DMS 273 treated with DMSO at 0.1 percent for 48 hours (cell line): ENCODE results near the gene DDX28.
"Not testable (repeated sequence)": the region's sequence is repeated elsewhere in the genome, so short reads cannot be mapped to it uniquely, and the experiment has no call there.

Experiments used
- DNase-seq: peaks from one replicate; lab custom pipeline; 2025; lab: John Stamatoyannopoulos, UW

DDX28 gene

DNA sequence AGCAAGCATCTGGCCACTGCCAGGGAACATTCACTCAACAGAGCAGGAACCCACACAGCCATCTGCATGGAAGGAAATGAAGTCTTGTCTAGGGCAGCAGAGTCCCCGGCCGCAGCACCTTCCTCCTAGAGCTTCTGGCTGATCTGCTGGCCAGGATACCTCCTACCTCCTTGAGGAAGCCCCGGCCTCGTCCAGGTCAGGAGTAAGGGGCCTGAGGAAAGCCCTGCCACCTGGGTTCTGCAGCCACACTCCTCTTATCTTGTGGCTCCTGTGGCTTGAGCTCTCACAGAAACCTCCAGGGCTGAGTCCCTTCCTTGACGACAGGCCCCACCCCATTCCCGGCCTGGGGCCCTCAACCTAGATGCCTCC lies 29.0 kb downstream of the DDX28 start:
- not testable (repeated sequence) for DNase-seq

DNA sequence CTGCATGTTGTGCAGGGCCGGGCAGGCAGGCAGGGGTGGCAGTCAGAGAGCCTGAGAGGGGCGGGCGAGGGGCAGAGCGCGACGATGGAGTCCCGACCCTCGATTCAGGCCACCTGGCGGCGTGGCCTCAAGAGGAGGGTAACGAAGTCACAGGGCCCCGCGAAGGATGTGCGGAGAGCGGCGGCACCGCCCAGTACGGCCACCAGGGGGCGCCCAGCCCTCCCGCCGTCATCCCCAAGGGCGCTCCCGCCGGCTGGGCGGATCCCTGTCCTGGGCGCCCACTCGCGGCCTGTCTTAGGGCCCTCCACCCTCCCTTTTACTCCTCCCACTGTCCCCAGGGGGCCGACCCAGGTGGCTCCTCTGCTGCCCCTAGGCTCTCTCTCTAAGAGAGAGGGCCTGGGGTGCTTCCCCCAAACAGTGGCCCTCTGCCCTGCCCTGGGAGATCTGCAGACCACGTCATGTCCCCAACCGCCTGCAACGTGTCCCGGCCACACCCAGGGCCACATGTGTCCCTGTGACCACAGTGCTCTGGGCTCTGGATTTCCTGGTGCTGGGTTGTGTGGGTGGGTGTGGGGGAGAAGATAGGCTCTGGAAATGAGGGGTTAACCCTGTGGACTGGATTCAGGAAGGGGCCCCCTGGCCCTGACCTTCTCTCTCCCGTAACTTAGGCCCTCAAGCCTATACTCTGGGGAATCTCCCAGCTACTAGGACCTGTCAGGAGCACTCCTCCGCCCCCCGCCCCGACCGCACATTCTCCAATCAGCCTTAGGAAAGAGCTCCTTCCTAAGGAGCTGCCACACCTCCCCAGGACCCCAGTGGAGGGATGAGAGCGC lies 29.6 kb downstream of the DDX28 start:
- no peak for DNase-seq

DNA sequence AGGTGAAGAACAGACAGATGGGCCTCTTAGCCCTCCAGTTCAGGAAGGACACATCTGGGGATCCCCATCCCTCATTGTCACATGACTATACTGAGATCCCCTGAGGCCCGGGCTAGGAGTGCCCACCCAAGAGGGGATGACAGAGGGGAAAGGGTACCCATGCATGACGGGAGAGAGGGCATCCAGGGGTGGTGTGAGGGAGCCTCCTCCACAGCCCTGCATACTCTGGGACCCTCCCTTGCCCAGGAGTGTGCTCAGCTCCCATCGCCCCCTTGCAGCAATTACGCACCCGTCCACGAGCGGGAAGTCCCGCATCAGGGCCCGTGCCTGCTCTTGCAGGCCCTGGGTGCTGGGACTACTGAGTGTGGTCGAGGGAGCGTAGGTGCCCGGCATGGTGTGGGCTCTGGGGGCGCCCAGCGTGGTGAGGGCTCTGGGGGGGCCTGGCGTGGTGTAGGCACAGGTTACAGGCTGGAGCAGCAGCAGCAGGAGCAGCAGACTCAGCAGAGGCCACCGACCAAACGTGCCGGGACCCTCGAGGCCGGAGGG lies 30.3 kb downstream of the DDX28 start:
- no peak for DNase-seq

- no peak for DNase-seq
Observed at GRCh38 chr16:67990018-67990386, 33.0 kb downstream of the DDX28 start.

- no peak for DNase-seq
Observed at GRCh38 chr16:67989322-67990017, 33.6 kb downstream of the DDX28 start.

DNA sequence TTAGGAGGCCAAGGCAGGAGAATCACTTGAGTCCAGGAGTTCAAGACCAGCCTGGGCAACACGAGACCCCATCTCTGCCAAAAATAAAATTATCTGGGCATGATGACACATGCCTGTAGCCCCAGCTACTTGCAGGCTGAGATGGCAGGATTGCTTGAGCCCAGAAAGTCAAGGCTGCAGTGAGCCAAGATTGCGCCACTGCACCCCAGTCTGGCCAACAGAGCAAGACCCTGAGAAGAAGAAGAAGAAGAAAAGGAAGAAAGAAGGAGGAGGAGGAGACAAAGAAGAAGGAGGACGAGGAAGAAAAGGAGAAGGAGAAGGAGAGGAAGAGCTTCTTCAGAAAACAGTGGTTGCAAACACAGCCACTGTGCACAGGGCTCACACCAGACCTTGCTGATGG lies 34.4 kb downstream of the DDX28 start:
- DNase-seq = no peak

DNA sequence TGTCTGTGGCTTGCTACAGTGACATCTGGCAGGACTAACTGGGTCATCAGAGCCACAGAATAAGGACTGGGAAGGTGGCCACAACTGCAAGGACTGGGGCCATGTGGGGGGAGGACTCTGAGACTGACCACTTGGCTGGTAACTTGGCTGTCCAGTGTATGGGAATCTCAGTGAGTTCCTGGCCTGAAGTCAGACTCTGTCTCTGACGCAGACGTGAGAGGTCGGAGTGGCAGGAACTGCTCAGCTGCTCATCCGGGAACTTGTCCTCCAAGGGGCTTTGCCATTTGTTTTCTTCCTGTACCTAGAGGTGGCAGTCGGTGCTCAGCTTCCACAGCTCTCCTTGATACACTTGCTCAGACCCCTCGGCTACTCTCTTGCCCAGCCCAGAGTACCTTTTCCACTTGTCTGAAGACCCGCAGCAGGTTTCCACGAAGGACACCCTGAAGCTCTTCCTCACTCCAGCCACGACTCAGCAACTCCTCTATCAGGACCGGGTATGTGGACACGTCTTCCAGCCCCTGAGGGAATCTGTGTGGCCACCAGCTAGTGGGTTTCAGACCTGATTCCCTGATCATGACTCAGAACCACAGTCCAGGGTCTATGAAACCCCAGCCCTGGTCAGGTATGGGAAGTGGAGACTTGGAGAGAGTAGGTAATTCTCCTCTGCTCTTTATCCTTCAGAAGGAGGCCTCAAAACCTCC lies 35.4 kb downstream of the DDX28 start:
- DNase-seq = no peak

GRCh38 chr16:67986949-67987348 lies 36.1 kb downstream of the DDX28 start:
- DNase-seq = no peak

- no peak for DNase-seq
Observed at GRCh38 chr16:67982011-67982696, 40.9 kb downstream of the DDX28 start.

DNA sequence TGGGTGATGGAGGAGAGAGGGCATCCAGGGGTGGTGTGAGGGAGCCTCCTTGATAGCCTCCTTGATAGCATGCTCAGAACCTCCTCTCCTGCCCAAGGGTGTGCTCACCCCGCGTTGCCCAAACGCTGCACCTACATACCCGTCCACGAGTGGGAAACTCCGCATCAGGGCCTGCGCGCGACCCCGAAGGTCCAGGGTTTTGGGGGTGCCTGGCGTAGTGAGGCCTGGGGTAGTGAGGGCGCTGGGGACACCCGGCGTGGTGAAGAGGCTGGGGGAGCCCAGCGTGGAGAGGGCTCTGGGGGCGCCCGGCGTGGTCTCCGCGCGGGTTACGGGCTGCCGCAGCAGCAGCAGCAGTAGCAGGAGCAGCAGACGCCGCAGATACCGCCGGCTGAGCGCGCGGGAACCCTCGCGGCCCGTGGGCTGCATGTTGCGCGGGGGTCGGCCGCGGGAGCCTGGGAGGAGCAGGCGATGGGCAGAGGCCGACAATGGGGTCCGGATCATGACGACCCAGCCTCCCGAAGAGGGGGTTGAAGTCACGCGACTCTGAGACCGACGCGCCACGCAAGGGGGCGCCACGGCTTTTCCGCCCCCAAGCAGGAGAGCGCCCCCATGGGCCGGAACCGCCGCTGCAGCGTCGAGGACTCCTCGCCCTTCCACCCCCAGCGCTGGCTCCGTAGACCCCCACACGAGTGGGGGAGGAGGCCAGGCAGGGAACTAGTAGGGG lies 42.9 kb downstream of the DDX28 start, which contains the start of gene DPEP3:
DPEP3 (minus strand) TSS at position 545 of the 724 bp plus-strand sequence; CDS start at position 426, 119 bp downstream.
- no peak for DNase-seq

GRCh38 chr16:67977469-67978227 lies 45.4 kb downstream of the DDX28 start:
- no peak for DNase-seq

GRCh38 chr16:67977005-67977404 lies 46.0 kb downstream of the DDX28 start:
- no peak for DNase-seq

GRCh38 chr16:67976205-67976604 lies 46.8 kb downstream of the DDX28 start:
- no peak for DNase-seq

- DNase-seq = no peak
Observed at GRCh38 chr16:67975321-67976105, 47.5 kb downstream of the DDX28 start.

DNA sequence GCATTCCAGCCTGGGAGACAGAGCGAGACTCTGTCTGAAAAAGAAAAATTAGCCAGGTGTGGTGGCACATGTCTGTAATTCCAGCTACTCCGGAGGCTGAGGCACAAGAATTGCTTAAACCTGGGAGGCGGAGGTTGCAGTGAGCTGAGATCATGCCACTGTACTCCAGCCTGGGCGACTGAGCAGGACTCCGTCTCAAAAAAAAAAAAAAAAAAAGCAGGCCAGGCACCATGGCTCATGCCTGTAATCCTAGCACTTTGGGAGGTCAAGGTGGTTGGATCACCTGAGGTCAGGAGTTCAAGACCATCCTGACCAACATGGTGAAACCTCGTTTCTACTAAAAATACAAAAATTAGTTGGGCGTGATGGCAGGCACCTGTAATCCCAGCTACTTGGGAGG lies 50.7 kb downstream of the DDX28 start:
- not testable (repeated sequence) for DNase-seq

DNA sequence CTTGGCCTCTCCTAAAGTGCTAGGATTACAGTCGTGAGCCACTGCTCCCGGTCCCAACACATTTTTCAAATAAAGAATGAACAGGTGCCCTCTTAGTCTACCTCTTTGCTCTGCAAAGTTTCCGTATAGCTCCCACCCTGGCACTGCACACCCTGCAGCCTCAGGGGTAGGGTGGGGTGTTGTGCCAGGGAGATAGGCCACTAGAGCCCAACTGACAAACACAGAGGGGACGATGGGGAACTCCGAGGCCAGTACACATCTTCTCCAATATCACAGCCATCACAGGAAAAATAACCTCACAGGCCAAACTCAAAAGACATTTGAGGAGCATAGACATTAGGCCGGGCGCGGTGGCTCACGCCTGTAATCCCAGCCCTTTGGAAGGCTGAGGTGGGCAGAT lies 51.9 kb downstream of the DDX28 start:
- no peak for DNase-seq
